Measurements from ENCODE around the gene FMN2.
A peak's percentile ranks its signal among the peaks of the same experiment; 100 is the strongest.

The FMN2 gene

GRCh38 chr1:240457203-240457602 is 365.5 kb downstream of the FMN2 start:
- no peak for DNase-seq

- no peak for DNase-seq
Observed at GRCh38 chr1:240462277-240462676, 370.6 kb downstream of the FMN2 start.

- DNase-seq = peak; percentile 1
Observed at GRCh38 chr1:240462766-240463395, 371.2 kb downstream of the FMN2 start.

- DNase-seq = no peak
Observed at GRCh38 chr1:240464099-240464498, 372.4 kb downstream of the FMN2 start.

GRCh38 chr1:240465531-240465940 is 373.9 kb downstream of the FMN2 start:
- DNase-seq = no peak

GRCh38 chr1:240466509-240466908 is 374.8 kb downstream of the FMN2 start:
- no peak for DNase-seq

GRCh38 chr1:240467895-240468294 is 376.2 kb downstream of the FMN2 start:
- no peak for DNase-seq

GRCh38 chr1:240468656-240469055 is 377.0 kb downstream of the FMN2 start:
- no peak for DNase-seq

- DNase-seq = no peak
Observed at GRCh38 chr1:240474133-240474614, 382.5 kb downstream of the FMN2 start.

GRCh38 chr1:240475832-240476231 is 384.1 kb downstream of the FMN2 start:
- no peak for DNase-seq

GRCh38 chr1:240478536-240478935 is 386.9 kb downstream of the FMN2 start:
- DNase-seq = no peak

- peak; percentile 25 for DNase-seq
Observed at GRCh38 chr1:240484804-240485443, 393.2 kb downstream of the FMN2 start.

- no peak for DNase-seq
Observed at GRCh38 chr1:240486611-240487010, 394.9 kb downstream of the FMN2 start.

GRCh38 chr1:240487493-240487892 is 395.8 kb downstream of the FMN2 start:
- DNase-seq = no peak

GRCh38 chr1:240491156-240491555 is 399.5 kb downstream of the FMN2 start:
- DNase-seq = no peak

GRCh38 chr1:240491796-240492195 is 400.1 kb downstream of the FMN2 start:
- DNase-seq = no peak

GRCh38 chr1:240492832-240493440 is 401.3 kb downstream of the FMN2 start:
- DNase-seq = peak; percentile 13

GRCh38 chr1:240495601-240496000 is 403.9 kb downstream of the FMN2 start:
- no peak for DNase-seq

- DNase-seq = no peak
Observed at GRCh38 chr1:240496356-240496755, 404.7 kb downstream of the FMN2 start.

GRCh38 chr1:240496941-240497340 is 405.3 kb downstream of the FMN2 start:
- DNase-seq = no peak

- DNase-seq = no peak
Observed at GRCh38 chr1:240497908-240498307, 406.2 kb downstream of the FMN2 start.

GRCh38 chr1:240498335-240498734 is 406.7 kb downstream of the FMN2 start:
- no peak for DNase-seq

- no peak for DNase-seq
Observed at GRCh38 chr1:240499012-240499411, 407.3 kb downstream of the FMN2 start.

- DNase-seq = no peak
Observed at GRCh38 chr1:240500647-240501046, 409.0 kb downstream of the FMN2 start.
